22Rv1 (cell line): ENCODE measurements around the gene PRRC2A.

Experiments used
- H3K27ac ChIP-seq: fragments of 450-650 bp; 2 replicates; pipeline ENCODE4 v1.5.1; 2017
- CTCF ChIP-seq: fragments of 450-650 bp; IDR thresholded peaks from 2 replicates; pipeline ENCODE4 v1.5.1; 2017; ENCODE audit warnings: mild to moderate bottlenecking
- ZFX ChIP-seq: fragments of 450-650 bp; IDR thresholded peaks from 2 replicates; pipeline ENCODE4 v1.6.1; 2017; ENCODE audit warnings: antibody characterized with exemption, borderline replicate concordance

Gene PRRC2A

GRCh38 chr6:31669676-31670075, 49.2 kb downstream of the PRRC2A start, which contains the start of gene LY6G5B:
Gene LY6G5B (plus strand): TSS chr6:31669976. CDS start chr6:31670951, 975 bp downstream.
- H3K27ac ChIP-seq, result no peak within 1 kb of the TSS
- TF ChIP-seq CTCF (no peak), ZFX (no peak)

- no peak overlapping the region for H3K27ac ChIP-seq
- no peak for TF ChIP-seq CTCF
- TF ChIP-seq ZFX, result no peak
Measured at GRCh38 chr6:31676322-31676903, 55.9 kb downstream of the PRRC2A start.

GRCh38 chr6:31676904-31677303, 56.4 kb downstream of the PRRC2A start:
- TF ChIP-seq CTCF, result no peak
- TF ChIP-seq ZFX, result no peak
- H3K27ac ChIP-seq, result no peak overlapping the region

GRCh38 chr6:31677955-31678354, 57.4 kb downstream of the PRRC2A start:
- H3K27ac ChIP-seq, result no peak overlapping the region
- TF ChIP-seq ZFX, result no peak

- H3K27ac ChIP-seq, result peak within 1 kb of the TSS; percentile 31; the same call in 1 of the 2 replicates
- TF ChIP-seq ZFX (no peak), CTCF (peak; percentile 79)
Measured at GRCh38 chr6:31680226-31681134, 60.0 kb downstream of the PRRC2A start, which contains the start of gene LY6G5C. Gene LY6G5C (minus strand): TSS chr6:31681067. CDS start chr6:31680373, 694 bp downstream.

GRCh38 chr6:31681135-31681671, 60.7 kb downstream of the PRRC2A start:
- TF ChIP-seq ZFX (no peak), CTCF (no peak)
- peak overlapping the region; percentile 31; the same call in 1 of the 2 replicates for H3K27ac ChIP-seq

- TF ChIP-seq ZFX, result no peak
- TF ChIP-seq CTCF, result no peak
- no peak overlapping the region for H3K27ac ChIP-seq
Measured at GRCh38 chr6:31683591-31683990, 63.1 kb downstream of the PRRC2A start.
